ENCODE results near the gene TFAP2B. TPM values are rescaled to one million over a fixed set of nuclear protein-coding genes. Genes with fewer than 3 reads are reported as not detected.

The TFAP2B gene
- total RNA-seq, 1 experiment from 2014 or later = 0.56 TPM

- intact Hi-C loops (cut with micrococcal nuclease; ENCODE audit: unreplicated experiment) = no loop called here
- TF ChIP-seq EZH2 (IDR thresholded peaks at IDR 0.05; ENCODE audit: borderline replicate concordance, low read depth, low read length, poor library complexity, severe bottlenecking) (no peak), CTCF (conservative IDR thresholded peaks at IDR 0.05; ENCODE audit: low read depth, low read length) (no peak)
- Histone ChIP-seq H3K4me3 (ENCODE audit: low read depth, low read length, poor library complexity, severe bottlenecking) (no peak overlapping the region), H3K27me3 (replicated peaks; ENCODE audit: insufficient read depth, low read depth, low read length, poor library complexity) (peaks cover 4% of the 10 kb centered on the region), H3K4me1 (ENCODE audit: insufficient read depth, low read length, poor library complexity, severe bottlenecking) (no peaks in the 10 kb centered on the region), H3K27ac (ENCODE audit: low read depth, low read length, poor library complexity, severe bottlenecking) (no peak overlapping the region), H3K9me3 (ENCODE audit: low read depth, low read length, poor library complexity, severe bottlenecking) (no peaks in the 10 kb centered on the region), H3K36me3 (ENCODE audit: insufficient read depth, low read length, poor library complexity, severe bottlenecking) (no peaks in the 10 kb centered on the region)
- BruUV-seq (replicated peaks) = no TSS peak
- CTCF ChIA-PET = no interaction called here
- DNase-seq (ENCODE audit: low spot score) = no peak
- POLR2A ChIA-PET (ENCODE audit: low non-redundant PET) = no interaction called here
These were observed 49.8 kb downstream of the TFAP2B start for GRCh38 chr6:50868466-50868865.

GRCh38 chr6:50873167-50873566 is 54.5 kb downstream of the TFAP2B start:
- POLR2A ChIA-PET (ENCODE audit: low non-redundant PET) = interaction anchor here (0.6 kb wide), 1 partner anchor 16 kb away, joined by 5 read pairs; no protein-coding TSS in a partner anchor
- no peak for TF ChIP-seq EZH2 (IDR thresholded peaks at IDR 0.05; ENCODE audit: borderline replicate concordance, low read depth, low read length, poor library complexity, severe bottlenecking)
- H3K36me3 ChIP-seq (ENCODE audit: insufficient read depth, low read length, poor library complexity, severe bottlenecking) = no peaks in the 10 kb centered on the region
- intact Hi-C loops (cut with micrococcal nuclease; ENCODE audit: unreplicated experiment) = no loop called here
- CTCF ChIA-PET = no interaction called here
- BruUV-seq (replicated peaks) = no TSS peak
- DNase-seq (ENCODE audit: low spot score) = no peak
- H3K9me3 ChIP-seq (ENCODE audit: low read depth, low read length, poor library complexity, severe bottlenecking) = no peaks in the 10 kb centered on the region
- H3K27me3 ChIP-seq (replicated peaks; ENCODE audit: insufficient read depth, low read depth, low read length, poor library complexity) = no peaks in the 10 kb centered on the region
- no peak overlapping the region for H3K27ac ChIP-seq (ENCODE audit: low read depth, low read length, poor library complexity, severe bottlenecking)
- no peak overlapping the region for H3K4me3 ChIP-seq (ENCODE audit: low read depth, low read length, poor library complexity, severe bottlenecking)
- H3K4me1 ChIP-seq (ENCODE audit: insufficient read depth, low read length, poor library complexity, severe bottlenecking) = no peaks in the 10 kb centered on the region

DNA sequence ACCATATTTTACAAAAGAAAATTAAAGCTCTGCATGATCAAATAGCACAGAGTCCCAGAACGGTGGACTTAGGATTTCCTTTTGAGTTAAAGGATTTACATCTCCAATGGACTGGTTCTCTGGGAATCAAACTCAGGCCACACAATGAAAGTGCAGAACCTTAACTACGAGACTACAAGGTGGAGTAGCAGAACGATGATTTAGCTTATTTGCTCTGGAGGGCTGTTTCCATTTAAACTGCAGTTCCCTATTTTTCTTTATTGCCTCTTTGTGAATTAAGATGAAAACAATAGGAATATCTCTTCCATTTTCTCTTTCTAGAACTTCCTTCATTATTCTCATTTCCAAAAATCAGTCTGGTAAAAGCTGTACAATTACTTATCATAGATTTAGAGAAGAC is 65.7 kb downstream of the TFAP2B start:
- ChIA-PET POLR2A (ENCODE audit: low non-redundant PET) (no interaction called here), CTCF (no interaction called here)
- Histone ChIP-seq H3K4me3 (ENCODE audit: low read depth, low read length, poor library complexity, severe bottlenecking) (no peak overlapping the region), H3K27ac (ENCODE audit: low read depth, low read length, poor library complexity, severe bottlenecking) (no peak overlapping the region), H3K4me1 (ENCODE audit: insufficient read depth, low read length, poor library complexity, severe bottlenecking) (no peaks in the 10 kb centered on the region), H3K36me3 (ENCODE audit: insufficient read depth, low read length, poor library complexity, severe bottlenecking) (no peaks in the 10 kb centered on the region), H3K9me3 (ENCODE audit: low read depth, low read length, poor library complexity, severe bottlenecking) (no peaks in the 10 kb centered on the region), H3K27me3 (replicated peaks; ENCODE audit: insufficient read depth, low read depth, low read length, poor library complexity) (no peaks in the 10 kb centered on the region)
- no peak for TF ChIP-seq CTCF (conservative IDR thresholded peaks at IDR 0.05; ENCODE audit: low read depth, low read length)
- TF ChIP-seq EZH2 (IDR thresholded peaks at IDR 0.05; ENCODE audit: borderline replicate concordance, low read depth, low read length, poor library complexity, severe bottlenecking) = no peak
- intact Hi-C loops (cut with micrococcal nuclease; ENCODE audit: unreplicated experiment) = no loop called here
- BruUV-seq (replicated peaks) = no TSS peak
- DNase-seq (ENCODE audit: low spot score) = no peak

DNA sequence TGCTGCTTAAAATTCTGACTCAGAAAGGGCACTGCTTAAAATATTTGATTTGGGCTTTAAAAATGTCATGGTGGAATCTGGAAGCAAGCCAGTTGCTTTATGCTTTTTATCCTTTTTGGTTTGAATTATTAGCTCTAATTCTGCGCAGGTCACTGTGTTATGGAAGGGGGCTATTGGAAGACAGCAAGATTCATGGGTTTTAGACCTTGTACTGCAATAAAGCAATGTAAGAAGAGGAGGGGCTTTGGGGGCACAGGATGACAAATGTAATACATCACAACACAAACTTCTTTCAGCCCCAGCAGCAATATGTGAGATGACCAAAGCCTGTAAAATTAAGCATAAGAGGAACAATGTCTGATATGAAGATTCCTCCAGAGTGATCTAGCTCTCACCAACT is 68.4 kb downstream of the TFAP2B start:
- DNase-seq (ENCODE audit: low spot score) = no peak
- BruUV-seq (replicated peaks) = no TSS peak
- no peak overlapping the region for H3K4me3 ChIP-seq (ENCODE audit: low read depth, low read length, poor library complexity, severe bottlenecking)
- no peaks in the 10 kb centered on the region for H3K4me1 ChIP-seq (ENCODE audit: insufficient read depth, low read length, poor library complexity, severe bottlenecking)
- H3K27me3 ChIP-seq (replicated peaks; ENCODE audit: insufficient read depth, low read depth, low read length, poor library complexity) = no peaks in the 10 kb centered on the region
- intact Hi-C loops (cut with micrococcal nuclease; ENCODE audit: unreplicated experiment) = no loop called here
- no peaks in the 10 kb centered on the region for H3K36me3 ChIP-seq (ENCODE audit: insufficient read depth, low read length, poor library complexity, severe bottlenecking)
- POLR2A ChIA-PET (ENCODE audit: low non-redundant PET) = no interaction called here
- TF ChIP-seq EZH2 (IDR thresholded peaks at IDR 0.05; ENCODE audit: borderline replicate concordance, low read depth, low read length, poor library complexity, severe bottlenecking) (no peak), CTCF (conservative IDR thresholded peaks at IDR 0.05; ENCODE audit: low read depth, low read length) (no peak)
- no peaks in the 10 kb centered on the region for H3K9me3 ChIP-seq (ENCODE audit: low read depth, low read length, poor library complexity, severe bottlenecking)
- CTCF ChIA-PET = no interaction called here
- no peak overlapping the region for H3K27ac ChIP-seq (ENCODE audit: low read depth, low read length, poor library complexity, severe bottlenecking)

Measured in A673 (cell line).